Naive thymus-derived CD4-positive, alpha-beta T cell (primary cell): ENCODE measurements around the gene C3AR1. TPM values are rescaled to one million over a fixed set of nuclear protein-coding genes. Genes with fewer than 3 reads are reported as not detected.
"Not testable (repeated sequence)": the region's sequence is repeated elsewhere in the genome, so short reads cannot be mapped to it uniquely, and the experiment has no call there.

ENCODE experiments used
- ATAC-seq: fragments of 150-1000 bp; cut with Tn5 transposase; 2 replicates; pipeline ENCODE4 v1.10.0; 2021; ENCODE audit warnings: mild to moderate bottlenecking, moderate library complexity
- CTCF ChIA-PET: fragments of 350-600 bp; sonication (Branson Sonifier 250); formaldehyde crosslinking; loops from one replicate; lab custom pipeline; 2021; ENCODE audit warnings: antibody characterized with exemption; lab: Charles Lee
- POLR2A ChIA-PET: fragments of 350-600 bp; sonication (Branson Sonifier 250); formaldehyde crosslinking; loops from one replicate; lab custom pipeline; 2021; ENCODE audit warnings: antibody characterized with exemption, inconsistent platforms; lab: Charles Lee
- DNase-seq, 9 donors: peaks; one replicate each; pipeline versions ENCODE4 v3.0.0 to v3.0.0-alpha.2; 2020 to 2022; ENCODE audit warnings: mixed read lengths in 1 of 9
- H3K27ac ChIP-seq: one replicate; pipeline ENCODE4 v1.7.0; 2013; ENCODE audit warnings: mild to moderate bottlenecking, low read depth, low read length, moderate library complexity
- H3K27me3 ChIP-seq, 2 donors: one replicate each; pipeline ENCODE4 v1.7.0; 2013; ENCODE audit warnings: low read length in 2 of 2, mild to moderate bottlenecking in 2 of 2, moderate library complexity in 2 of 2; ENCODE audit not compliant: control insufficient read depth in 2 of 2, insufficient read depth in 2 of 2
- H3K36me3 ChIP-seq, 3 experiments: 1 replicate in 2 of 3; 2 replicates in 1 of 3; pipeline ENCODE4 v1.7.0; 2013; ENCODE audit warnings: low read length in 3 of 3, mild to moderate bottlenecking in 3 of 3, moderate library complexity in 1 of 3; ENCODE audit not compliant: insufficient read depth in 3 of 3, control insufficient read depth in 2 of 3
- H3K4me1 ChIP-seq, 2 donors: one replicate each; pipeline ENCODE4 v1.7.0; 2013; ENCODE audit warnings: low read length in 2 of 2, mild to moderate bottlenecking in 2 of 2, moderate library complexity in 1 of 2; ENCODE audit not compliant: control insufficient read depth in 2 of 2, insufficient read depth in 2 of 2
- H3K4me3 ChIP-seq: 2 replicates; pipeline ENCODE4 v1.7.0; 2013; ENCODE audit warnings: mild to moderate bottlenecking, low read length
- H3K9me3 ChIP-seq, 3 experiments: 1 replicate in 2 of 3; 2 replicates in 1 of 3; pipeline ENCODE4 v1.7.0; 2013; ENCODE audit warnings: low read length in 3 of 3; ENCODE audit not compliant: control insufficient read depth in 2 of 3
- H3K27ac Mint-ChIP-seq, 9 donors: one replicate each; pipeline ENCODE4 v1.8.0; 2020 to 2022; ENCODE audit warnings: mixed read lengths in 9 of 9, mild to moderate bottlenecking in 8 of 9, moderate library complexity in 5 of 9, inconsistent platforms in 2 of 9
- H3K27me3 Mint-ChIP-seq, 5 donors: one replicate each; pipeline ENCODE4 v1.8.0; 2021 to 2022; ENCODE audit warnings: mixed read lengths in 5 of 5, mild to moderate bottlenecking in 1 of 5
- H3K36me3 Mint-ChIP-seq, 5 donors: one replicate each; pipeline ENCODE4 v1.8.0; 2020 to 2022; ENCODE audit warnings: mixed read lengths in 5 of 5, mild to moderate bottlenecking in 3 of 5, inconsistent platforms in 1 of 5
- H3K4me1 Mint-ChIP-seq, 7 donors: one replicate each; pipeline ENCODE4 v1.8.0; 2020 to 2022; ENCODE audit warnings: mixed read lengths in 7 of 7, mild to moderate bottlenecking in 3 of 7, inconsistent platforms in 1 of 7
- H3K4me3 Mint-ChIP-seq, 10 donors: one replicate each; pipeline ENCODE4 v1.8.0; 2020 to 2022; ENCODE audit warnings: mild to moderate bottlenecking in 10 of 10, mixed read lengths in 10 of 10, moderate library complexity in 6 of 10, inconsistent platforms in 2 of 10
- H3K9me3 Mint-ChIP-seq, 11 donors: one replicate each; pipeline ENCODE4 v1.8.0; 2020 to 2022; ENCODE audit warnings: mixed read lengths in 11 of 11, mild to moderate bottlenecking in 4 of 11, inconsistent platforms in 1 of 11, moderate library complexity in 1 of 11
- intact Hi-C, 2 donors: fragments of 100-400 bp; cut with micrococcal nuclease; formaldehyde crosslinking; loops; one replicate each; pipeline ENCODE4 v1.15.1; 2023
- polyA plus RNA-seq, 2 donors: library from polyadenylated mRNA; unstranded; fragments of 300-500 nt; fragmentation: Illumina TruSeq; gene quantifications; one replicate each; pipeline ENCODE4 v1.2.3, GENCODE V29; 2021
- total RNA-seq, 6 experiments: library from RNA in 5 of 6; stranded (reverse) in 5 of 6; gene quantifications; 1 replicate in 5 of 6; 2 replicates in 1 of 6; pipeline ENCODE4 v1.2.3 and lab custom pipeline; 2021 to 2026

The C3AR1 gene
- total RNA-seq (10 to 100 TPM in 1 of 5 experiments, 1 to 10 TPM in 3, under 1 TPM in 1; 0.66 to 12.7 (median 3.0) TPM), polyA plus RNA-seq (under 1 TPM; 0.54 to 0.62 TPM), total RNA-seq (lab: John Stamatoyannopoulos, UW) (4.0 reads per million, percentile 21 among the genes with 10 or more reads in this experiment)

- Mint-ChIP-seq H3K27me3 (no peaks in the 10 kb centered on the region), H3K4me3 (peak within 1 kb of the TSS; percentile 14 to 81 (median 48)), H3K9me3 (peaks cover 0 to 2% (median 0%) of the 10 kb centered on the region in 11 donors), H3K4me1 (peaks cover 17 to 33% (median 26%) of the 10 kb centered on the region in 7 donors), H3K36me3 (peaks cover 0 to 5% (median 0%) of the 10 kb centered on the region in 5 donors), H3K27ac (peak within 1 kb of the TSS; percentile 82 to 96 (median 90))
- no peaks in the 10 kb centered on the region for H3K27me3 ChIP-seq
- POLR2A ChIA-PET, result interaction anchor here (0.6 to 2.4 kb wide), 8 partner anchors 9 to 233 kb away, joined by 3 to 13 read pairs (median 4); no protein-coding TSS in a partner anchor
- intact Hi-C loops, result loop anchor here (1.0 kb wide), 3 partner anchors 12 to 20 kb away; partner anchors contain the start of gene NECAP1 (in 2 of the 2)
- peak within 1 kb of the TSS; percentile 5 for H3K4me3 ChIP-seq
- peaks cover 12 to 17% of the 10 kb centered on the region in 2 donors for H3K4me1 ChIP-seq
- H3K27ac ChIP-seq, result peak within 1 kb of the TSS; percentile 61
- CTCF ChIA-PET, result interaction anchor here (0.6 to 3.0 kb wide), 3 partner anchors 12 to 20 kb away, joined by 3 to 23 read pairs (median 7); no protein-coding TSS in a partner anchor
- no peaks in the 10 kb centered on the region for H3K9me3 ChIP-seq
- peak; percentile 98 for ATAC-seq
- no peaks in the 10 kb centered on the region for H3K36me3 ChIP-seq
- peak in 8 of 9 donors; percentile 35 to 70 (median 67) for DNase-seq
Observed at GRCh38 chr12:8065991-8066594, at the start of gene C3AR1. Gene C3AR1, minus strand, starts transcription at chr12:8066359. Its CDS starts 6,174 bp downstream, at chr12:8060185.

- CTCF ChIA-PET, result interaction anchor here (0.6 kb wide), 1 partner anchor 123 kb away, joined by 3 read pairs; no protein-coding TSS in a partner anchor
Observed at GRCh38 chr12:8113117-8113516, 47.0 kb upstream of the C3AR1 start.

GRCh38 chr12:8108808-8109398, 42.7 kb upstream of the C3AR1 start:
- H3K4me3 Mint-ChIP-seq, result no peak overlapping the region
- DNase-seq, result peak; percentile 47 to 84 (median 71)
- Histone ChIP-seq H3K4me3 (no peak overlapping the region), H3K4me1 (no peaks in the 10 kb centered on the region), H3K36me3 (peaks cover 0 to 4% (median 0%) of the 10 kb centered on the region in 3 experiments), H3K27ac (no peak overlapping the region), H3K9me3 (no peaks in the 10 kb centered on the region), H3K27me3 (no peaks in the 10 kb centered on the region)
- intact Hi-C loops, result loop anchor here (1.0 to 2.0 kb wide), 5 partner anchors 26 to 128 kb away; partner anchors contain the start of gene NECAP1 (in 1 of the 2)
- peaks cover 4 to 46% (median 27%) of the 10 kb centered on the region in 5 donors for H3K36me3 Mint-ChIP-seq
- ChIA-PET CTCF (interaction anchor here (0.5 to 2.2 kb wide), 15 partner anchors 10 to 914 kb away, joined by 3 to 9 read pairs (median 4); no protein-coding TSS in a partner anchor), POLR2A (interaction anchor here (0.9 to 1.5 kb wide), 3 partner anchors 19 to 71 kb away, joined by 3 to 5 read pairs (median 4); no protein-coding TSS in a partner anchor)
- H3K4me1 Mint-ChIP-seq, result peaks cover 0 to 6% (median 5%) of the 10 kb centered on the region in 7 donors
- peaks cover 0 to 2% (median 0%) of the 10 kb centered on the region in 11 donors for H3K9me3 Mint-ChIP-seq
- ATAC-seq, result peak; percentile 99
- no peaks in the 10 kb centered on the region for H3K27me3 Mint-ChIP-seq
- peak overlapping the region in 3 of 9 donors; percentile 0 to 38 (median 22) for H3K27ac Mint-ChIP-seq

More at GRCh38 chr12:8113117-8113516, 47.0 kb upstream of the C3AR1 start:
- H3K36me3 ChIP-seq, result peaks cover 0 to 14% (median 0%) of the 10 kb centered on the region in 3 experiments
- H3K4me3 Mint-ChIP-seq, H3K9me3 ChIP-seq, H3K27me3 ChIP-seq, H3K4me1 ChIP-seq, H3K9me3 Mint-ChIP-seq, H3K4me3 ChIP-seq, DNase-seq, H3K27me3 Mint-ChIP-seq, H3K27ac Mint-ChIP-seq, H3K4me1 Mint-ChIP-seq, POLR2A ChIA-PET, ATAC-seq, H3K27ac ChIP-seq: not testable (repeated sequence)
- intact Hi-C loops, result loop anchor here in 1 of 2 donors (10.0 kb wide), 1 partner anchor 52 kb away; no protein-coding TSS in a partner anchor
- H3K36me3 Mint-ChIP-seq, result peaks cover 0 to 30% (median 6%) of the 10 kb centered on the region in 5 donors

GRCh38 chr12:8099235-8099634, 33.1 kb upstream of the C3AR1 start:
- Mint-ChIP-seq H3K27me3 (no peaks in the 10 kb centered on the region), H3K4me3 (no peak overlapping the region), H3K36me3 (peaks cover 17 to 48% (median 33%) of the 10 kb centered on the region in 5 donors), H3K9me3 (peaks cover 0 to 3% (median 0%) of the 10 kb centered on the region in 11 donors), H3K4me1 (peaks cover 0 to 15% (median 6%) of the 10 kb centered on the region in 7 donors), H3K27ac (peak overlapping the region in 3 of 9 donors; percentile 0 to 56 (median 7))
- H3K9me3 ChIP-seq, result no peaks in the 10 kb centered on the region
- ChIA-PET CTCF (no interaction called here), POLR2A (interaction anchor here (0.6 kb wide), 1 partner anchor 1100 kb away, joined by 3 read pairs; no protein-coding TSS in a partner anchor)
- intact Hi-C loops, result no loop called here
- H3K27ac ChIP-seq, result no peak overlapping the region
- DNase-seq (no peak), ATAC-seq (no peak)
- H3K36me3 ChIP-seq, result peaks cover 11 to 43% (median 26%) of the 10 kb centered on the region in 3 experiments
- no peaks in the 10 kb centered on the region for H3K27me3 ChIP-seq
- H3K4me1 ChIP-seq, result no peaks in the 10 kb centered on the region
- H3K4me3 ChIP-seq, result no peak overlapping the region

- DNase-seq (no peak), ATAC-seq (peak; percentile 44)
- H3K9me3 ChIP-seq, result no peaks in the 10 kb centered on the region
- H3K27ac Mint-ChIP-seq, result peak overlapping the region in 5 of 9 donors; percentile 8 to 51 (median 41)
- H3K4me1 Mint-ChIP-seq, result peaks cover 0 to 21% (median 10%) of the 10 kb centered on the region in 7 donors
- CTCF ChIA-PET, result no interaction called here
- intact Hi-C loops, result no loop called here
- H3K4me3 Mint-ChIP-seq, result no peak overlapping the region
- no peak overlapping the region for H3K27ac ChIP-seq
- H3K4me1 ChIP-seq, result no peaks in the 10 kb centered on the region
- H3K4me3 ChIP-seq, result no peak overlapping the region
- peaks cover 25 to 60% (median 51%) of the 10 kb centered on the region in 5 donors for H3K36me3 Mint-ChIP-seq
- no peaks in the 10 kb centered on the region for H3K27me3 ChIP-seq
- peaks cover 0 to 3% (median 0%) of the 10 kb centered on the region in 11 donors for H3K9me3 Mint-ChIP-seq
- H3K27me3 Mint-ChIP-seq, result no peaks in the 10 kb centered on the region
- POLR2A ChIA-PET, result no interaction called here
- peaks cover 28 to 66% (median 46%) of the 10 kb centered on the region in 3 experiments for H3K36me3 ChIP-seq
Observed at GRCh38 chr12:8096281-8096915, 30.2 kb upstream of the C3AR1 start.

GRCh38 chr12:8093291-8093690, 27.1 kb upstream of the C3AR1 start:
- Histone ChIP-seq H3K27ac (no peak overlapping the region), H3K4me1 (peaks cover 5 to 9% of the 10 kb centered on the region in 2 donors), H3K4me3 (no peak overlapping the region), H3K9me3 (no peaks in the 10 kb centered on the region), H3K27me3 (no peaks in the 10 kb centered on the region), H3K36me3 (peaks cover 34 to 83% (median 54%) of the 10 kb centered on the region in 3 experiments)
- Mint-ChIP-seq H3K36me3 (peaks cover 25 to 62% (median 48%) of the 10 kb centered on the region in 5 donors), H3K9me3 (no peaks in the 10 kb centered on the region), H3K4me3 (no peak overlapping the region), H3K27ac (peak overlapping the region in 2 of 9 donors; percentile 55 to 80), H3K27me3 (no peaks in the 10 kb centered on the region), H3K4me1 (peaks cover 14 to 34% (median 22%) of the 10 kb centered on the region in 7 donors)
- intact Hi-C loops, result no loop called here
- DNase-seq (no peak), ATAC-seq (no peak)
- ChIA-PET CTCF (no interaction called here), POLR2A (no interaction called here)
